ENCODE results near the gene ZNF584.
"Not testable (repeated sequence)": the region's sequence is repeated elsewhere in the genome, so short reads cannot be mapped to it uniquely, and the experiment has no call there.

The ZNF584 gene

GRCh38 chr19:58403920-58404478 lies 4.5 kb upstream of the ZNF584 start:
- not testable (repeated sequence) for DNase-seq (ENCODE audit: low read depth in 2 of 2)

DNA sequence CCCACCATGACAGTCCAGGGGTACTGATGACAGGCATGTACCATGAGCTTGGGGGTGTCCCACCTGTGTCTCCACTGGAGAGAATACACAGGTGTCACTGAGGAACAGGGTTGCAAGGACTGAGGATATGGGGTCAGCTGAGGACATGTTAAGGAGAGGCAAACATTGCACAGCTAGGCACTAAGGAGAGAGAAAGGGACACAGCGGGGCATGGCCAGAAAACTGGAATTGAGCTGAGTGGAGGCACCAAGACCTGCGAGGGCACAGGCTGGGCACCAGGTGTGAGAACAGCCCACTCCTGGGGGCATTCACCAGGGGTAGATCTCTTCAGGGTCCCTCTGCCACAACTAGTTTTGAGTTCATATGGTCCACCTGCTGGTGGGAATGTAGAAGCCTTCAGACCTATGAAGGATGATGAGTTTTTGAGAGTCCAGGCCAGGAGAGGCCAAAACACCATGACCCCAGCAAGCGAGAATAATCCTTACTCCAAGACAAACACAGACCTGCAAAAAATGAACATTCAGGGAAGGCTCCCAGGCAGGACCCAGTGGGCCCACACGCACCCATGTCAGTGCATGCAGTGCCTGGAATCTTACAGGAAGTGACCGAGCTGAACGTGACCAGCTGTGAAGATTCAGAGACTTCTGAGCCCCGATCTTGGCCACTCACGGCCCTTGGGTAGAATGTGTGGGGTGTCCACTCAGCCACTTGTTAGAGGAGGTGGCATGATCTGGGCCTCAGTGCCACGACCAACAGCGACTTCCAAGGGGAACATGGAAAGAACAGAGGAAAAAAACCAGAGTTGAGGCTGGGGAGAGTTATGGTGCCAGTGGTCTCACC lies 1.4 kb upstream of the ZNF584 start:
- no peak for DNase-seq (ENCODE audit: low read depth in 2 of 2)

- DNase-seq (ENCODE audit: low read depth in 2 of 2), result no peak
Measured at GRCh38 chr19:58407658-58408151, 744 bp upstream of the ZNF584 start.

GRCh38 chr19:58409010-58409790 lies 751 bp downstream of the ZNF584 start:
- no peak for DNase-seq (ENCODE audit: low read depth in 2 of 2)

DNA sequence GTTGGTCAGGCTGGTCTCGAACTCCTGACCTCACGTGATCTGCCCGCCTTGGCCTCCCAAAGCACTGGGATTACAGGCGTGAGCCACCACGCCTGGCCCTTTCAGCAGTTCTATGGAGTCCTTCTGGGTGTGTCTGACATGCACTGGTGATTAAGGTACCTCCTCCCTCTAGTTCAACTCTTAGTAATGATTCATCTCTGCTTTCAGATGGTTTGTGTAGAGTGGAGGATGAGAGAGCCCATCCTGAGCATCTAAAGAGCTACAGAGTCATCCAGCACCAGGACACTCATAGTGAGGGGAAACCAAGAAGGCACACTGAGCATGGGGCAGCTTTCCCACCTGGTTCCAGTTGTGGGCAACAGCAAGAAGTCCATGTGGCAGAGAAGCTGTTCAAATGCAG lies 8.2 kb downstream of the ZNF584 start:
- DNase-seq (ENCODE audit: low read depth in 2 of 2), result no peak

DNA sequence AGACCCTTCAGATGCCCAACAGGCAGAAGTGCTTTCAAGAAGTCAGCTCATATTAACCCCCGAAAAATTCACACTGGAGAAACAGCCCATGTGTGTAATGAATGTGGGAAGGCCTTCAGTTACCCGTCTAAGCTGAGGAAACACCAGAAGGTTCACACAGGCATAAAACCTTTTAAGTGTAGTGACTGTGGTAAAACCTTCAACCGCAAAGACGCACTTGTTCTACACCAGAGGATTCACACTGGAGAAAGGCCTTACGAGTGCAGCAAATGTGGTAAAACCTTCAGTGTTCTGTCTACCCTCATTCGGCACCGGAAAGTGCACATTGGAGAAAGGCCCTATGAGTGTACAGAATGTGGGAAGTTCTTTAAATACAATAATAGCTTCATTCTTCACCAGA lies 8.6 kb downstream of the ZNF584 start:
- no peak for DNase-seq (ENCODE audit: low read depth in 2 of 2)

GRCh38 chr19:58428617-58429016 lies 20.2 kb downstream of the ZNF584 start:
- no peak for DNase-seq (ENCODE audit: low read depth in 2 of 2)

DNA sequence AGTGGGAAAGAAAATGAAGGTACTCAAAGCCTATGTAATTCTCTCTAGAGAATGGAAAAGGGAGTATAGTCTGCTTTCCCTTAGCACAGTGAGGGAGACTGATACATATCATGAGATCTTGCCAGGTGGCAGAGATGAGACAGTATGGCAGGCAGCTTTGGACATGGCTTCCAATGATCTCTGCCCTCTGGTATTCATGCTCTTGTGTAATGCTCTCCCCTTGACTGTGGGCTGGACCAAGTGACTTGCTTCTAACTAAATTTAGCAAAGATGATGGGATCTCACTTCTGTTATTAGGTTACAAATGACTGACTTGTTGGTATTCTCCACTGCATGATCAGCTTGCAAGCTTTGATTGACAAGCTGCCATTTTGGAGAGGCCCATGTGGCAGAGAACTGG lies 21.3 kb downstream of the ZNF584 start:
- no peak for DNase-seq (ENCODE audit: low read depth in 2 of 2)

GRCh38 chr19:58434217-58434616 lies 25.8 kb downstream of the ZNF584 start:
- DNase-seq (ENCODE audit: low read depth in 2 of 2), result no peak

DNA sequence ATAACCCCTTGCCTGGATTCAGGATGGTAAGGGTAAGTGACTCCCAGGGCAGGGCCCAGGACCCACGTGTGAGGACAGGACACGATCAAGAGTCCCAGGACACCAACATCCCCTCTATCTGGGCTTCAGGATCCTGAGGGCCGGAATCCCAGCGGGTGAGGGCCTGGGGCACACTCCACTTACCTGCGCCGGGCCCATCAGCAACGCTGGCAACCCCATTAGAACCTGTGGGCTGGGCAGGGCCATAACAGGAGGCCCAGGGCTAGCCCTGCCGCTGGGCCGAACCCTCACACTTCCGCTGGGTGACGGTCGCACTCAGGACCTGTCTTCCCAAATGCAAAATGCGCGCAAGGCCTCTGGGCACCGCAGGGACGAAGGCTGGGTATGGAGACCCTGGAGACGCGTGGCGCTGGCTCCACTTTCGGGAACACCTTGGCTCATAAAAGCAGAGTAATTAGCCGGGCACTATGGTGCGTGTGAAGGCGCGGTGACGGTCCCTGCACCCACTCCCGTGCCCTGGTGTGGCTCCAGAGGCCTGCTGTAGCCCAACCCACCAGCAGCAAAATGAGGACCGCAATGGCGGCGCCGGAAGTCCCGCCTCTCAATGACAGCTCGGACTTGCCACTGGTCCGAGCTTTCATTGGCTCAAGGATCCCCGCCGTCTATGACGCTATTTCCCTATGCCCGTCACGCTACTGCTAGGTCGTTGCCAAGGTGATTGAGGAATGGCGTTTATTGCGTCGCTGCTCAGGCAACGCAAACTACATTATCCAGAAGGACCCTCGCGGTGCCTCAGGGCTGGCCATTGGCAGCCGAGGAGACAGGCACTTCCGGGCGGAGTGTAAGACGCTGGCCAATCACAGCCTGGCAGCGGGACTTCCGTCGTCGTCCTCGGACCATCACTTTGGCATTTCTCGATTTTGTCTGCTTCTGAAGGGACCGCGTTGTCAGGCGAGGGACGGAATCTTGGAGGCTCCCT lies 31.4 kb downstream of the ZNF584 start, which contains the start of gene ZNF132:
Gene ZNF132, minus strand, starts transcription at position 578 of the 979 bp plus-strand sequence. Its CDS starts 332 bp downstream, at position 246.
- DNase-seq (ENCODE audit: low read depth in 2 of 2), result peak; percentile 93 to 95

- no peak for DNase-seq (ENCODE audit: low read depth in 2 of 2)
Measured at GRCh38 chr19:58440556-58440955, 32.1 kb downstream of the ZNF584 start.

GRCh38 chr19:58442986-58443385 lies 34.5 kb downstream of the ZNF584 start:
- DNase-seq (ENCODE audit: low read depth in 2 of 2), result not testable (repeated sequence)

GRCh38 chr19:58448860-58449259 lies 40.4 kb downstream of the ZNF584 start:
- DNase-seq (ENCODE audit: low read depth in 2 of 2), result not testable (repeated sequence)

DNA sequence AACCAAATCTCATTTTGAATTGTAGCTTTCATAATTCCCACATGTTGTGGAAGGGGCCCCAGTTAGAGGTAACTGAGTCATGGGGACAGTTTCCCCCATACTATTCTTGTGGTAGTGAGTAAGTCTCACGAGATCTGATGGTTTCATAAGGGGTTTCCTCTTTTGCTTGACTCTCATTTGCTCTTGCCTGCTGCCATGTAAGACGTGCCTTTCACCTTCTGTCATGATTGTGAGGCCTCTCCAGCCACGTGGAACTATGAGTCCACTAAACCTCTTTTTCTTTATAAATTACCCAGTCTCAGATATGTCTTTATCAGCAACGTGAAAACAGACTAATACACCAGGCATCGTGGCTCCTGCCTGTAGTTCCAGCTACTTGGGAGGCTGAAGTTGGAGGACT lies 41.5 kb downstream of the ZNF584 start:
- not testable (repeated sequence) for DNase-seq (ENCODE audit: low read depth in 2 of 2)

- no peak for DNase-seq (ENCODE audit: low read depth in 2 of 2)
Measured at GRCh38 chr19:58450856-58451357, 42.5 kb downstream of the ZNF584 start.

- peak; percentile 95 for DNase-seq (ENCODE audit: low read depth in 2 of 2)
Measured at GRCh38 chr19:58451358-58452101, 43.1 kb downstream of the ZNF584 start, which contains the start of gene ZNF324B. Gene ZNF324B (plus strand): TSS chr19:58451622. CDS start chr19:58453702, 2,080 bp downstream.

- no peak for DNase-seq (ENCODE audit: low read depth in 2 of 2)
Measured at GRCh38 chr19:58453743-58454142, 45.3 kb downstream of the ZNF584 start.

DNA sequence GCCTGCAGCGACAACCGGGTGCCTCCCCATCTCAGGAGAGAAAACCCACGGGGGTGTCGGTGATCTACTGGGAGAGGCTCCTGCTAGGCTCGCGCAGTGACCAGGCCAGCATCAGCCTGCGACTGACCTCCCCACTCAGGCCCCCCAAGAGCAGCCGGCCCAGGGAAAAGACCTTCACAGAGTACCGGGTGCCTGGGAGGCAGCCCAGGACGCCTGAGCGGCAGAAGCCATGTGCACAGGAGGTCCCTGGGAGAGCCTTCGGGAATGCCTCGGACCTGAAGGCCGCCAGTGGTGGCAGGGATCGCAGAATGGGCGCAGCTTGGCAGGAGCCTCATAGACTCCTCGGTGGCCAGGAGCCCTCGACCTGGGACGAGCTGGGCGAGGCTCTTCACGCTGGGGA lies 46.9 kb downstream of the ZNF584 start:
- DNase-seq (ENCODE audit: low read depth in 2 of 2), result no peak

DNA sequence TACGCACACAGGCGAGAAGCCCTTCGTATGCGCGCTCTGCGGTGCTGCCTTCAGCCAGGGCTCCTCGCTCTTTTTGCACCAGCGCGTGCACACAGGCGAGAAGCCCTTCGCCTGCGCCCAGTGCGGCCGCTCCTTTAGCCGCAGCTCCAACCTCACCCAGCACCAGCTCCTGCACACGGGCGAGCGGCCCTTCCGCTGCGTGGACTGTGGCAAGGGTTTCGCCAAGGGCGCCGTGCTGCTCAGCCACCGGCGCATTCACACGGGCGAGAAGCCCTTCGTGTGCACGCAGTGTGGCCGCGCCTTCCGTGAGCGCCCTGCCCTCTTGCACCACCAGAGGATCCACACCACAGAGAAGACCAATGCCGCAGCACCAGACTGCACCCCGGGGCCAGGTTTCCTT lies 47.7 kb downstream of the ZNF584 start:
- DNase-seq (ENCODE audit: low read depth in 2 of 2), result no peak

DNA sequence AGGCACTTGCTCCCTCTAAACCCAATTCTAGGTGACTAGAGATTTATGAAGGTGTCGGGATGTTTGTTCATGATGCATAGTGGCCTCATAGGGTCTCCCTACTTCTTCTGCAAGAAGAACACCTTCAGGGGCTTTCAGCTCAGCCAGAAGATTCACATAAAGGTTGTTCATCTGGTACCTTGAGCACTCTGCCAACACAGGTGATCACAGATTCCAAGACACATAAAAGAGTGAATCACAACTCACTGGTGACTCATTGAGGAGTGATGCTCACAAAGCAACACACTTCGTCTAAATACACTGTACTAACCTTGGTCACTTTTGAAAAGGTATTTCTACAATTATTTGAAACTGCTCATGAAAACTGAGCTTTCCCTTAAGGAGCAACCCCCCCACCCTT lies 51.6 kb downstream of the ZNF584 start:
- no peak for DNase-seq (ENCODE audit: low read depth in 2 of 2)

Data from stimulated activated CD8-positive, alpha-beta memory T cell treated with anti-CD3 and anti-CD28 coated beads, Interleukin-7, amount 100 ng/mL, for 4 hours (primary cell).